T follicular helper cell (primary cell): ENCODE data around the gene TUBB3.
"Not testable (repeated sequence)": the region's sequence is repeated elsewhere in the genome, so short reads cannot be mapped to it uniquely, and the experiment has no call there.

ENCODE experiments used
- DNase-seq: peaks from one replicate; pipeline ENCODE4 v3.0.0-alpha.2; 2020; ENCODE audit warnings: low read depth
- total RNA-seq, 2 experiments: gene quantifications; one replicate each; lab custom pipeline; 2026; lab: John Stamatoyannopoulos, UW

Gene TUBB3
- 0 to 0.24 reads per million in 2 experiments for total RNA-seq

- DNase-seq, result no peak
Measured at GRCh38 chr16:89922884-89923639, at the start of gene TUBB3. TUBB3 (plus strand) TSS chr16:89923342; CDS start chr16:89923402, 60 bp downstream.

- DNase-seq, result peak; percentile 91
Measured at GRCh38 chr16:89873972-89874689, 49.0 kb upstream of the TUBB3 start.

GRCh38 chr16:89879123-89879522, 44.0 kb upstream of the TUBB3 start:
- not testable (repeated sequence) for DNase-seq

- no peak for DNase-seq
Measured at GRCh38 chr16:89880477-89881367, 42.4 kb upstream of the TUBB3 start.

- no peak for DNase-seq
Measured at GRCh38 chr16:89881368-89881730, 41.8 kb upstream of the TUBB3 start.

GRCh38 chr16:89883346-89884040, 39.6 kb upstream of the TUBB3 start:
- DNase-seq, result no peak

- no peak for DNase-seq
Measured at GRCh38 chr16:89884041-89884421, 39.1 kb upstream of the TUBB3 start.

- DNase-seq, result no peak
Measured at GRCh38 chr16:89887243-89887642, 35.9 kb upstream of the TUBB3 start.

GRCh38 chr16:89890200-89890599, 32.9 kb upstream of the TUBB3 start:
- no peak for DNase-seq

- DNase-seq, result no peak
Measured at GRCh38 chr16:89890886-89891657, 32.1 kb upstream of the TUBB3 start.

- DNase-seq, result no peak
Measured at GRCh38 chr16:89892055-89892630, 31.0 kb upstream of the TUBB3 start.

GRCh38 chr16:89892635-89893034, 30.5 kb upstream of the TUBB3 start:
- DNase-seq, result no peak

- no peak for DNase-seq
Measured at GRCh38 chr16:89893642-89894548, 29.2 kb upstream of the TUBB3 start.

- no peak for DNase-seq
Measured at GRCh38 chr16:89895482-89896250, 27.5 kb upstream of the TUBB3 start.

GRCh38 chr16:89897204-89897603, 25.9 kb upstream of the TUBB3 start:
- no peak for DNase-seq

- no peak for DNase-seq
Measured at GRCh38 chr16:89898201-89898967, 24.8 kb upstream of the TUBB3 start.

GRCh38 chr16:89899879-89900481, 23.2 kb upstream of the TUBB3 start:
- no peak for DNase-seq

GRCh38 chr16:89900885-89901284, 22.3 kb upstream of the TUBB3 start:
- DNase-seq, result no peak
